Measurements from ENCODE around the gene CUBN. TPM values are rescaled to one million over a fixed set of nuclear protein-coding genes. Genes with fewer than 3 reads are reported as not detected.

Gene CUBN
- total RNA-seq, 1 experiment from 2014 or later, result 0.46 TPM

GRCh38 chr10:17123961-17124360, 5.7 kb downstream of the CUBN start (continued):
- TF ChIP-seq, protein P1, sequence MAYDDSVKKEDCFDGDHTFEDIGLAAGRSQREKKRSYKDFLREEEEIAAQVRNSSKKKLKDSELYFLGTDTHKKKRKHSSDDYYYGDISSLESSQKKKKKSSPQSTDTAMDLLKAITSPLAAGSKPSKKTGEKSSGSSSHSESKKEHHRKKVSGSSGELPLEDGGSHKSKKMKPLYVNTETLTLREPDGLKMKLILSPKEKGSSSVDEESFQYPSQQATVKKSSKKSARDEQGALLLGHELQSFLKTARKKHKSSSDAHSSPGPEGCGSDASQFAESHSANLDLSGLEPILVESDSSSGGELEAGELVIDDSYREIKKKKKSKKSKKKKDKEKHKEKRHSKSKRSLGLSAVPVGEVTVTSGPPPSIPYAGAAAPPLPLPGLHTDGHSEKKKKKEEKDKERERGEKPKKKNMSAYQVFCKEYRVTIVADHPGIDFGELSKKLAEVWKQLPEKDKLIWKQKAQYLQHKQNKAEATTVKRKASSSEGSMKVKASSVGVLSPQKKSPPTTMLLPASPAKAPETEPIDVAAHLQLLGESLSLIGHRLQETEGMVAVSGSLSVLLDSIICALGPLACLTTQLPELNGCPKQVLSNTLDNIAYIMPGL (CRISPR knock-in tag; IDR thresholded peaks at IDR 0.05), result no peak
- no peak for TF ChIP-seq CDX4 (CRISPR knock-in tag; IDR thresholded peaks at IDR 0.05; ENCODE audit: borderline replicate concordance)
- TF ChIP-seq RORB (CRISPR knock-in tag; IDR thresholded peaks at IDR 0.05), result no peak
- no peak for TF ChIP-seq TCF7 (CRISPR knock-in tag; IDR thresholded peaks at IDR 0.05; ENCODE audit: low read depth)
- TF ChIP-seq USF2 (CRISPR knock-in tag; IDR thresholded peaks at IDR 0.05), result no peak
- no peak for TF ChIP-seq FOXJ3 (CRISPR knock-in tag; IDR thresholded peaks at IDR 0.05; ENCODE audit: borderline replicate concordance)
- no peak for TF ChIP-seq EMX1 (CRISPR knock-in tag; IDR thresholded peaks at IDR 0.05)

GRCh38 chr10:17122726-17123661, 6.6 kb downstream of the CUBN start:
- DNase-seq (ENCODE audit: low spot score), result no peak
- Mint-ChIP-seq H3K4me3 (no peak overlapping the region), H3K27me3 (ENCODE audit: low read depth) (no peaks in the 10 kb centered on the region), H3K36me3 (no peaks in the 10 kb centered on the region), H3K4me1 (peaks cover 13% of the 10 kb centered on the region), H3K27ac (peak overlapping the region; percentile 73; the same call in 1 of the 2 replicates), H3K9me3 (no peaks in the 10 kb centered on the region)
- TF ChIP-seq MXD4 (CRISPR knock-in tag; IDR thresholded peaks at IDR 0.05; ENCODE audit: borderline replicate concordance) (no peak), ZNF232 (CRISPR knock-in tag; IDR thresholded peaks at IDR 0.05) (no peak), EMX1 (CRISPR knock-in tag; IDR thresholded peaks at IDR 0.05) (no peak), ZNF671 (CRISPR knock-in tag; IDR thresholded peaks at IDR 0.05) (no peak)
- ChIA-PET CTCF (interaction anchor here (0.9 kb wide), 1 partner anchor 107 kb away, joined by 3 read pairs; no protein-coding TSS in a partner anchor), POLR2A (no interaction called here)
- no peak; the same call in 1 of the 2 replicates for ATAC-seq

DNA sequence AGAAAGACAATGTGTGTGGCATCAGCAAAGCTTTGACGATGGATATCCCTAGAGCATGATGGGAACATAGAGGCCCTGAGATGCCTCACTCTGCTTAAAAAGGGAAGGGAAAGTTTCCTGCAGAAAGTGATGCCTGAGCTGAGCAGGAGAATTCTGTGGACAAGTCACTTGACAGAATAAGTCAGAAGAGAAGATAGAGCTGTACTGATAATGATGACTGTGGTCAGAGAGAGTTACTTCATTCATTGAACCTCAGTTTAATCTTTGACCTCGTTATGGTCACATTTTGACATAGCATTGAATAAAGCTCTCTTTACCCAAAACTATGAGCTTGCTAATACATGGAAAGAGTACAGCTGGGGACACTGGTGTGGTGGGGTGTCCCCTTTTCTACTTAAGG, 7.6 kb downstream of the CUBN start:
- H3K9me3 Mint-ChIP-seq, result no peaks in the 10 kb centered on the region
- no peak overlapping the region for H3K27ac Mint-ChIP-seq
- DNase-seq (ENCODE audit: low spot score) (no peak), ATAC-seq (no peak)
- H3K27me3 Mint-ChIP-seq (ENCODE audit: low read depth), result no peaks in the 10 kb centered on the region
- H3K36me3 Mint-ChIP-seq, result no peaks in the 10 kb centered on the region
- TF ChIP-seq, protein P2, sequence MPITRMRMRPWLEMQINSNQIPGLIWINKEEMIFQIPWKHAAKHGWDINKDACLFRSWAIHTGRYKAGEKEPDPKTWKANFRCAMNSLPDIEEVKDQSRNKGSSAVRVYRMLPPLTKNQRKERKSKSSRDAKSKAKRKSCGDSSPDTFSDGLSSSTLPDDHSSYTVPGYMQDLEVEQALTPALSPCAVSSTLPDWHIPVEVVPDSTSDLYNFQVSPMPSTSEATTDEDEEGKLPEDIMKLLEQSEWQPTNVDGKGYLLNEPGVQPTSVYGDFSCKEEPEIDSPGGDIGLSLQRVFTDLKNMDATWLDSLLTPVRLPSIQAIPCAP (CRISPR knock-in tag; IDR thresholded peaks at IDR 0.05), result no peak
- TF ChIP-seq ZSCAN18 (CRISPR knock-in tag; IDR thresholded peaks at IDR 0.05), result no peak
- no peak for TF ChIP-seq ZNF232 (CRISPR knock-in tag; IDR thresholded peaks at IDR 0.05)
- TF ChIP-seq ZNF671 (CRISPR knock-in tag; IDR thresholded peaks at IDR 0.05), result no peak
- TF ChIP-seq, protein P1 (CRISPR knock-in tag; IDR thresholded peaks at IDR 0.05), result no peak
- TF ChIP-seq NR1H2 (CRISPR knock-in tag; IDR thresholded peaks at IDR 0.05), result no peak
- no peak overlapping the region for H3K4me3 Mint-ChIP-seq
- POLR2A ChIA-PET, result no interaction called here
- peaks cover 13% of the 10 kb centered on the region for H3K4me1 Mint-ChIP-seq
- CTCF ChIA-PET, result interaction anchor here (0.9 kb wide), 1 partner anchor 108 kb away, joined by 3 read pairs; no protein-coding TSS in a partner anchor

Data from WTC11 (cell line).